Brain microvascular endothelial cell (primary cell): Measurements from ENCODE around the gene FYN.

Experiments
- DNase-seq: peaks from one replicate; pipeline ENCODE4 v3.0.0-alpha.2; 2020
- H3K27ac ChIP-seq: fragments of 250-450 bp; sonication (Bioruptor Pico); 2 replicates; pipeline ENCODE4 v1.5.1; 2020; ENCODE audit warnings: mild to moderate bottlenecking, moderate library complexity
- H3K27me3 ChIP-seq: fragments of 250-450 bp; sonication (Bioruptor Pico); replicated peaks from 2 replicates; pipeline ENCODE4 v1.5.1; 2020; ENCODE audit warnings: mild to moderate bottlenecking
- H3K36me3 ChIP-seq: fragments of 250-450 bp; sonication (Bioruptor Pico); replicated peaks from 2 replicates; pipeline ENCODE4 v1.5.1; 2020; ENCODE audit warnings: mild to moderate bottlenecking
- H3K4me3 ChIP-seq: 2 replicates; pipeline ENCODE4 v1.5.1; 2011; ENCODE audit warnings: low read depth, mild to moderate bottlenecking, control low read depth, low read length, moderate library complexity
- in situ Hi-C: cut with HindIII; loops from 2 replicates; pipeline ENCODE4 v1.10.0; 2017; ENCODE audit warnings: low sequenced_read_pairs, low pct_ligation_motif_present
- TF ChIP-seq, protein P1 (sequence below): IDR thresholded peaks from 2 replicates; pipeline ENCODE4 v1.5.1; 2011; ENCODE audit warnings: low read depth, mild to moderate bottlenecking, moderate library complexity, low read length, control low read depth, inconsistent platforms; ENCODE audit errors: missing control alignments

FYN gene

DNA sequence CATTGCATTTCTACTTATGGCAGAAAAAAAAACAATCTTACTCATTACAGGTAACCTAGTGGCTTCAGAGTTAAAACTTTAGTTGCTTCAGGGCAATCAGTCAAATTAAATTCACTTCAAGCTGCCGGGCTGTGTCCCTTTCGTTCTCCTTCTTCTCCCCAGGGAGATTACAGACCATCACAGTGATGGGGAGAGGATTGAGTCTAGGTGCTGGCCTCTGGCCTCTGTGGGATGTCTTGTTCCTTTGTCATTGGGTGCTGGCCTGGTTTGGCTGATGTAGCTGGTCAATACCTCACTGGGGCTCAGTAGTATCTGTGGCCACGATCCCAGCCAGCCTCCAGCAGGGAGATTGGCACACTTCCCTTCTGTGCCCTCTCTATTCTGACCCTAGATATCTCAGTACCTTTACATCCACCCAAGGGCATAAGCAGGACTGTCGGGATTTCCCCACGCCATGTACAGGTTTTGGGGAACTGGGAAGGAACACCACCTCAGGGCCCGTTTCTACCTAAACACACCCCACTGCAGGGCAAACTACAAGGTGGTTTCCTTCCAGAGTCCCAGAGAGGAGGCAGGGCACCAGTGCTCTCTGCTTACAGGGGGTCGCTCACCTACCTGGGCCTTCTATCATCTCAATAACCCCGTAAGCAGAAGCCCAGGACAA lies 15.4 kb downstream of the FYN start:
- no peak for DNase-seq
- Histone ChIP-seq H3K27ac (no peak overlapping the region), H3K36me3 (no peaks in the 10 kb centered on the region), H3K4me3 (no peak overlapping the region), H3K27me3 (no peaks in the 10 kb centered on the region)
- TF ChIP-seq, protein P1, sequence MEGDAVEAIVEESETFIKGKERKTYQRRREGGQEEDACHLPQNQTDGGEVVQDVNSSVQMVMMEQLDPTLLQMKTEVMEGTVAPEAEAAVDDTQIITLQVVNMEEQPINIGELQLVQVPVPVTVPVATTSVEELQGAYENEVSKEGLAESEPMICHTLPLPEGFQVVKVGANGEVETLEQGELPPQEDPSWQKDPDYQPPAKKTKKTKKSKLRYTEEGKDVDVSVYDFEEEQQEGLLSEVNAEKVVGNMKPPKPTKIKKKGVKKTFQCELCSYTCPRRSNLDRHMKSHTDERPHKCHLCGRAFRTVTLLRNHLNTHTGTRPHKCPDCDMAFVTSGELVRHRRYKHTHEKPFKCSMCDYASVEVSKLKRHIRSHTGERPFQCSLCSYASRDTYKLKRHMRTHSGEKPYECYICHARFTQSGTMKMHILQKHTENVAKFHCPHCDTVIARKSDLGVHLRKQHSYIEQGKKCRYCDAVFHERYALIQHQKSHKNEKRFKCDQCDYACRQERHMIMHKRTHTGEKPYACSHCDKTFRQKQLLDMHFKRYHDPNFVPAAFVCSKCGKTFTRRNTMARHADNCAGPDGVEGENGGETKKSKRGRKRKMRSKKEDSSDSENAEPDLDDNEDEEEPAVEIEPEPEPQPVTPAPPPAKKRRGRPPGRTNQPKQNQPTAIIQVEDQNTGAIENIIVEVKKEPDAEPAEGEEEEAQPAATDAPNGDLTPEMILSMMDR, result no peak
- in situ Hi-C loops, result no loop called here

DNA sequence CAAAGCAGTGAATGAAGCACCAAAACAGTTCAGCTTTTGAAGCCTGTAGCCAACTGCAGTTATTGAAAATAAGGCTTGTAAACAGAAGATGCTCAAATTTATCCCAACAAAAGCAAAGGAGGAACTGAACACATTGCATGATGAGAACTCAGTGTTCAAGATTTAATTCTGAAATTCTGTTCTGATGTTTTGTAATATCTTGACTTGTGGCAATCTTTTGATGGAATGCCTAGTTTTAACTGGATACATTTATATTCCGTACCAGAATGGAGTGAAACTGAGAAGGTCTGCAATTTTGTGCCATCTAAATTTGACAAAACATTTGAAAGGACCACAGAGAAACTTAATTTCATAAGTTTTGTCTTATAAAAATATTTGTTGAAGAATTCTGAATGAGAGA lies 17.5 kb downstream of the FYN start:
- Histone ChIP-seq H3K27ac (no peak overlapping the region), H3K27me3 (no peaks in the 10 kb centered on the region), H3K4me3 (no peak overlapping the region), H3K36me3 (no peaks in the 10 kb centered on the region)
- in situ Hi-C loops, result no loop called here
- TF ChIP-seq, protein P1, result no peak
- DNase-seq, result no peak

DNA sequence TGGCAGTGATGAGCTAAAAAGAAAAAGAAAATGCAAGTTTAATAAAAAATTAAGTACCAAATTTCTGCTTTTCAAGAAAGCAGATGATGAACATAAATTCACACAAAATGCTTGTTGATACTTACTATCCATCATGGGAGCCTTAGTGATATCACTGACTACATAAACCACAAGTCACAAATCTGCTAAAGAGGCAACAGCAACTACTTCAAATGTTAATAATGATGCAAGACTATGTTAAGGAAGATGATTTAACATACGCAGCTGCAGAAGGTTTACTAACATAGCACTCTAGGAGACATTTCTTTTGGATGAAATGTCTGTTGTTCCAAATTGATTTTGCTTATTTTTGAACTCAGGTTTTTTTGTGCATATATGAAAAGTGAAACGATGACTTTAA lies 18.6 kb downstream of the FYN start:
- no peaks in the 10 kb centered on the region for H3K36me3 ChIP-seq
- no peak overlapping the region for H3K4me3 ChIP-seq
- TF ChIP-seq, protein P1, result no peak
- H3K27ac ChIP-seq, result no peak overlapping the region
- DNase-seq, result no peak
- in situ Hi-C loops, result no loop called here
- H3K27me3 ChIP-seq, result no peaks in the 10 kb centered on the region

DNA sequence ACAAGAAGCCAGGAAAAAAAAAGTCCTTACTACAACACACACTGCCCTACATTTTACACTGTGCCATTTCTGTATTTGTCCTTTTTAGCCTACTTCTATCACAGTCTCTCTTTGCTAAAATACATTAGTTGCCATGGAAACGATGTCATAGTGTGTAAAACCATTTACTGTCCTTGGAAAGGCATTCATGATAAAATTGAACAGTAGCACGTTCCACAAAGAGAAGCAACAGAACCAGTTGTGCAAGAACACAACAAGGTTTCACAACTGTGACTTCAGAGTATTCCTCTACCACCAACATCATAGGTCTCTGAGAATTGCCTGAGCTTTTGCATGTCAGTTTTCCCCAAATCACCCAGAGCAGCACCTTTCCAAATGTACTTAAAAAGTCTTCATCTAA lies 20.5 kb downstream of the FYN start:
- DNase-seq, result no peak
- Histone ChIP-seq H3K4me3 (no peak overlapping the region), H3K27me3 (no peaks in the 10 kb centered on the region), H3K27ac (no peak overlapping the region), H3K36me3 (no peaks in the 10 kb centered on the region)
- TF ChIP-seq, protein P1, result no peak
- in situ Hi-C loops, result no loop called here

DNA sequence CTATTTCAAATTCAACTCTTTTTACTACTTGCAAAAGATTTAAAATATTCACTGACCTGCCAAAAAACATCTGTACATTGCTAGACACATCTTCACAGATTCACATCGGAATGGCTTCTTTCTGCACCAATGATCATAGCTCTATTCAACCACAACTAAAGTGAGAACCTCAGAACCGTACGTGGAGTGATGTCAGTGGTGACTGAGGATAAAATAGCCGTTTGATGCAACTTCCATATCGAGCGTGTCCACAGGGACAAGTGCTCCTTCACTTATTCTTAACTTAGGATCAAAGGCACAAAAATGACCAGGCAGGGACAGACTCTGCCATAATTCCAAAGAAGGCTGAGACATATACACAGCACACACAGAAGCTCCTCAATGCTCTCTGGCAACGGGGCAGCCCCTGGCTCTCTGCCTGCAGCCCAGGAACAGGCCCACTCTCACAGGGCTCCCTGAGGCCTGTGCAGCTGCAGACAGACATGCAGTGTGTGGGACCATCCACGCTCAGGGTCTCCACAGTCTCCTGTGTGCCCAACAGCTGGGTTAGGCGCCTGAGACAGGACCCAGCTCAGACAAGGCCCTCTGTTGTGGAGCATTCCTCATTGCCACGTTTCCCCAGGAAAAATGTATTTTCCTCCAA lies 22.8 kb downstream of the FYN start:
- TF ChIP-seq, protein P1, result no peak

DNA sequence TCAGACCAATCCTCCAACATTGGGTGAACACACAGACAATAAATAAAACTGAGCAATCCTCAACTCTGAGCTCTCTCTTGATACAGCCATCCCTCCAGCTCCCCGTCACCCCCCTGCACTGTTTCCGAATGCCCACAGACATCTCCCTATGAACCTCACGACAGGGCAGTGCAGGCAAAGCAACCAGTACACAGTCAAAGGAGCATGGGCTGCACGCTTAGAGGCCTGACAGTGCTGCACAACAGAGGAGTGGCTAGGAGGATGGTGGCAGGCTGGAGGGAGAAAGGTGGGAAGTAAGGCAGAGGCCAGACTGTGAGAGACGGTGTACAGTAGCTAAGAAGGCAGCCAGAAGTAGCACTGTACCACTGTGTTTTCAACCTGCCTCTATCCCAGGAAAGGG lies 24.0 kb downstream of the FYN start:
- DNase-seq, result no peak
- Histone ChIP-seq H3K27me3 (no peaks in the 10 kb centered on the region), H3K36me3 (no peaks in the 10 kb centered on the region), H3K4me3 (no peak overlapping the region), H3K27ac (no peak overlapping the region)
- TF ChIP-seq, protein P1, result no peak
- in situ Hi-C loops, result no loop called here

More for the DNA sequence above, 22.8 kb downstream of the FYN start:
- H3K36me3 ChIP-seq, result no peaks in the 10 kb centered on the region
- in situ Hi-C loops, result no loop called here
- DNase-seq, result no peak
- no peaks in the 10 kb centered on the region for H3K27me3 ChIP-seq
- H3K4me3 ChIP-seq, result no peak overlapping the region
- no peak overlapping the region for H3K27ac ChIP-seq
